Raji (cell line): ENCODE measurements around the gene UGCG.

ENCODE experiments used
- POLR2A ChIP-seq: IDR thresholded peaks from 2 replicates; pipeline ENCODE4 v1.6.1; 2011; ENCODE audit warnings: low read depth, low read length, control low read depth; ENCODE audit not compliant: insufficient read depth

UGCG gene

GRCh38 chr9:111907147-111907546 is 10.5 kb downstream of the UGCG start:
- TF ChIP-seq POLR2A = no peak

GRCh38 chr9:111909444-111909843 is 12.8 kb downstream of the UGCG start:
- no peak for TF ChIP-seq POLR2A

- TF ChIP-seq POLR2A = no peak
These were observed 13.8 kb downstream of the UGCG start for GRCh38 chr9:111910428-111910827.

GRCh38 chr9:111913159-111913558 is 16.5 kb downstream of the UGCG start:
- no peak for TF ChIP-seq POLR2A

- TF ChIP-seq POLR2A = no peak
These were observed 18.3 kb downstream of the UGCG start for GRCh38 chr9:111914749-111915424.

GRCh38 chr9:111915425-111915758 is 18.8 kb downstream of the UGCG start:
- TF ChIP-seq POLR2A = no peak

- TF ChIP-seq POLR2A = no peak
These were observed 19.6 kb downstream of the UGCG start for GRCh38 chr9:111916234-111916645.

- TF ChIP-seq POLR2A = no peak
These were observed 20.6 kb downstream of the UGCG start for GRCh38 chr9:111917201-111917600.

GRCh38 chr9:111917980-111918379 is 21.4 kb downstream of the UGCG start:
- no peak for TF ChIP-seq POLR2A

- TF ChIP-seq POLR2A = no peak
These were observed 23.3 kb downstream of the UGCG start for GRCh38 chr9:111919875-111920274.

GRCh38 chr9:111920531-111920930 is 23.9 kb downstream of the UGCG start:
- no peak for TF ChIP-seq POLR2A

- no peak for TF ChIP-seq POLR2A
These were observed 25.9 kb downstream of the UGCG start for GRCh38 chr9:111922324-111923013.

GRCh38 chr9:111924281-111924680 is 27.7 kb downstream of the UGCG start:
- no peak for TF ChIP-seq POLR2A

- TF ChIP-seq POLR2A = no peak
These were observed 28.6 kb downstream of the UGCG start for GRCh38 chr9:111925017-111925770.

- TF ChIP-seq POLR2A = no peak
These were observed 29.2 kb downstream of the UGCG start for GRCh38 chr9:111925784-111926183.

- TF ChIP-seq POLR2A = no peak
These were observed 29.8 kb downstream of the UGCG start for GRCh38 chr9:111926421-111926875.
